ENCODE data around the gene WDR70.

- TF ChIP-seq CTCF (IDR thresholded peaks at IDR 0.05) (no peak), EP300 (IDR thresholded peaks at IDR 0.05; ENCODE audit: borderline replicate concordance in 1 of 2, low read depth in 1 of 2, low read length in 1 of 2) (no peak), REST (IDR thresholded peaks at IDR 0.05; ENCODE audit: low read depth, low read length) (no peak), POLR2AphosphoS5 (IDR thresholded peaks at IDR 0.05; ENCODE audit: low read depth, low read length) (no peak), TAF1 (IDR thresholded peaks at IDR 0.05; ENCODE audit: borderline replicate concordance, low read depth, low read length) (no peak), SMC3 (IDR thresholded peaks at IDR 0.05; ENCODE audit: low read depth, low read length) (no peak), RCOR1 (IDR thresholded peaks at IDR 0.05; ENCODE audit: low read length) (no peak), MAX (IDR thresholded peaks at IDR 0.05; ENCODE audit: low read depth) (no peak), SIN3A (IDR thresholded peaks at IDR 0.05; ENCODE audit: borderline replicate concordance, low read depth, low read length) (no peak), JUND (IDR thresholded peaks at IDR 0.05) (no peak), MXI1 (IDR thresholded peaks at IDR 0.05; ENCODE audit: low read depth, low read length) (no peak)
Measured at GRCh38 chr5:37756248-37756647, 377.1 kb downstream of the WDR70 start.
